ENCODE results near the gene TGFA.

Gene TGFA

DNA sequence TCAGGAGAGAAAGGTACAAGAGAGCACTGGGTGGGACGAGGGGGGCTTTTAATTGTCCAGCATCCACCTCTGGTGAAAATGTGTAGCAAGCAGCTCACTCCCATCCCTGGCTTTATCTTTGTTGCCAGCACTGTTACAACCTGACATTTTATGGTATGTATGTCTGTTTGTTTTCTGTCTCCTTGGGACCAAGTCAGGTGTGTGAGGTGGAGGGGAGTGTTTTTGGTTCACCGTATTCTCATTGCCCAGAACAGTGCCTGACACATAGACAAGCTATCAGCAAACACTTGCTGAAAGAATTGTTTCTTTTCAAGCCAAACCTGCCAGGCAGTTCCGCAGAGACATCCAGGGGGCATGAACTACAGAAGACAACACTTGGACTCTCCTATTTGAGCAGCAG is 24.7 kb downstream of the TGFA start:
- in situ Hi-C loops (cut with HindIII; ENCODE audit: low pct_unique_long_range_greater_than_20kb, low sequenced_read_pairs) = no loop called here
- no peak for TF ChIP-seq JUND (IDR thresholded peaks at IDR 0.05; ENCODE audit: low read depth)
- peak in 1 of 2 experiments; percentile 59 for DNase-seq (ENCODE audit: low read depth in 1 of 2, low spot score in 1 of 2)

GRCh38 chr2:70528276-70528675 is 25.4 kb downstream of the TGFA start:
- in situ Hi-C loops (cut with HindIII; ENCODE audit: low pct_unique_long_range_greater_than_20kb, low sequenced_read_pairs) = no loop called here

DNA sequence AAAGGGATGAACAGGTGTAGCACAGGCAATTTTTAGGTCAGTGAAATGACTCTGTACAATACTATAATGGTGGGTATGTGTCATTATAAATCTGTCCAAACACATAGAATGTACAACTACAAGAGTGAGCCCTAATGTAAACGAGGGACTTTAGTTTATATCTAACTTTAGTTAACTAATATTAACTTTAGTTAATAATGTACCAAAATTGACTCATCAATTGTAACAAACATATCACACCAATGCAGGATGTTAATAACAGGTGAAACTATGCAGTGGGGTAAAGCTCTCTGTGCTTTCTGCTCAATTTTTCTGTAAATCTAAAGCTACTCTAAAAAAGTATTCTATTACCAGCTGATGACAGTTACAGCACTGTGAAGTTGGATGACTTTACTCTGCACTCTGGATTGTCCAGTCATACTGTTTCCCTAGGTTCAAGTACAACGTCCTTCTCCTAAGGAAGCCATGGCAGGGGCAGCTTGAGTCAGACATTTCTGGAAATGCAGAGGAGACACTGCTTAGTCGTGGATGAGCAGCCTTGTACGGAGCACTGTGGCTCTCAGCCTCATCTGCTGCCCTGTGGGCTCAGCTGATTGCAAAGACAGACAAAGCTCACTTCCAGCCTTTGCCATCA is 26.1 kb downstream of the TGFA start:
- no peak for TF ChIP-seq JUND (IDR thresholded peaks at IDR 0.05; ENCODE audit: low read depth)
- no peak for DNase-seq (ENCODE audit: low read depth in 1 of 2, low spot score in 1 of 2)
- in situ Hi-C loops (cut with HindIII; ENCODE audit: low pct_unique_long_range_greater_than_20kb, low sequenced_read_pairs) = no loop called here

More at GRCh38 chr2:70528276-70528675, 25.4 kb downstream of the TGFA start:
- TF ChIP-seq JUND (IDR thresholded peaks at IDR 0.05; ENCODE audit: low read depth) = no peak
- DNase-seq (ENCODE audit: low read depth in 1 of 2, low spot score in 1 of 2) = no peak

DNA sequence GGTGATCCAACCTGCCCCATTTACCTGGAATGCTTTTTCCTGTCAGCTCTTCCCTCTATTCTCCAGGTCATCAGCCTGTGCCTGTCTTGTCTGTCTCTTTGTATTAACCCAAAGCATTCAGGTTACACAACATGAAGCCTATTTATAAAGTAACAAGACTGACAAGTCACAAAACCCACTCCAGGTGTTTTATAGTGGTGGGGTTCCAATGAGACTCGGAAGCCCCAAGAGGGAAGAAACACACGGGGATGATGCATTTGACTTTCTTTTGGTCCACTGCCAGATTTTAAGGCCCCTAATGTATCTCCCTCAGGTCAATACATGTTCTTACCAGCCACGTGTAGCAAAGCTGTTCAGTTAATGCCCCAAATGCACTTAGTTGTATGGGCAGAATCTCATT is 27.5 kb downstream of the TGFA start:
- DNase-seq (ENCODE audit: low read depth in 1 of 2, low spot score in 1 of 2) = no peak
- TF ChIP-seq JUND (IDR thresholded peaks at IDR 0.05; ENCODE audit: low read depth) = no peak

GRCh38 chr2:70525032-70525431 is 28.6 kb downstream of the TGFA start:
- no peak for TF ChIP-seq JUND (IDR thresholded peaks at IDR 0.05; ENCODE audit: low read depth)
- in situ Hi-C loops (cut with HindIII; ENCODE audit: low pct_unique_long_range_greater_than_20kb, low sequenced_read_pairs) = no loop called here
- DNase-seq (ENCODE audit: low read depth in 1 of 2, low spot score in 1 of 2) = peak in 1 of 2 experiments; percentile 42

More for the DNA sequence above, 27.5 kb downstream of the TGFA start:
- in situ Hi-C loops (cut with HindIII; ENCODE audit: low pct_unique_long_range_greater_than_20kb, low sequenced_read_pairs) = no loop called here

DNA sequence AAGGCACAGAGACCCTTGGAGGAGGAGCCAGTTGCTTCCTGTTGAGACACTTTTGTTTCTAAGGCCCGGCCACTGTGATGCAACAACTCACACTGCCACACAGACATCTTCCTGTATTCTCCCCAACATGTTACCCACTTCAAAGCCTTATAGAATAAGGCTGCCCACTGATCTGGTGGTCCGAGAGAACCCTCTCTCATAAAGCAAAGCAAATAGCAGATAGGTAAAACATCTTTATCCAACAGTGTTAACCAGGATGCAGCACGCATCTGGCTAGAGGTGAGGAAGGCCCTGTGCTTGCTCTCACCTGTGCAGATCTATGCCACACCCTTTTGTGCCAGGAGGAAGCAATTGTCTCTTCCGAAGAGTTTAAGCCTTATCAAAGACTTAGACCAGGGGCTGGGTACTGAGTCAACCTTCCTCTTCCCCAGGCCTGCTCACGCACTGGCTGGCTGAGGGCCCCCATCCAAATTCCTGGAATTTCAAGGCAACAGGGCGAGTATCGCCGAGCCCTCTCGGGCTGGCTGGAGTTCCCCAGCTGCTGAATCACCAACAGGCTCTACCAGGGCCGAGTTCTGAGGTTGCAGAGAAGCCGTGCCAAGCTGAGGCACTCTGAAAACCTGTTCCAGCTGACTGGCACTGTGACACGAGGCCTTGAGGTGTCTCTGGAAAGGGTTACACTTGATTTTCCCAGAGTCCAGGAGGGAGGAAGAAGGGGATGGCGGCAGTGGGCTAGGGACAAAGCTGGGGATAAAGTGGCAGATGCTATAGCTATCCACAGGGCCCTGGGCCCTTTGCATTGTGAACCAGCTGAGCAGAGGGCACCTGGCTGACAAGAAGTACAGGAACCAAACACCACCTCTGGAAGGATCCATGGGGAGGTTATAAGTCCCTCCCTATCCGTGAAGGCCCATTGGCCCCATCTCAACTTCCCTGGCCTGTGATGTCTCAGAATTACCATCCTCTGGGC is 29.3 kb downstream of the TGFA start:
- in situ Hi-C loops (cut with HindIII; ENCODE audit: low pct_unique_long_range_greater_than_20kb, low sequenced_read_pairs) = no loop called here
- peak; percentile 36 to 68 for DNase-seq (ENCODE audit: low read depth in 1 of 2, low spot score in 1 of 2)
- TF ChIP-seq JUND (IDR thresholded peaks at IDR 0.05; ENCODE audit: low read depth) = no peak

GRCh38 chr2:70523672-70523995 is 30.0 kb downstream of the TGFA start:
- no peak for DNase-seq (ENCODE audit: low read depth in 1 of 2, low spot score in 1 of 2)
- no peak for TF ChIP-seq JUND (IDR thresholded peaks at IDR 0.05; ENCODE audit: low read depth)
- in situ Hi-C loops (cut with HindIII; ENCODE audit: low pct_unique_long_range_greater_than_20kb, low sequenced_read_pairs) = no loop called here

- DNase-seq (ENCODE audit: low read depth in 1 of 2, low spot score in 1 of 2) = no peak
- in situ Hi-C loops (cut with HindIII; ENCODE audit: low pct_unique_long_range_greater_than_20kb, low sequenced_read_pairs) = no loop called here
- no peak for TF ChIP-seq JUND (IDR thresholded peaks at IDR 0.05; ENCODE audit: low read depth)
Observed at GRCh38 chr2:70522627-70523026, 31.0 kb downstream of the TGFA start.

- TF ChIP-seq JUND (IDR thresholded peaks at IDR 0.05; ENCODE audit: low read depth) = no peak
- DNase-seq (ENCODE audit: low read depth in 1 of 2, low spot score in 1 of 2) = no peak
- in situ Hi-C loops (cut with HindIII; ENCODE audit: low pct_unique_long_range_greater_than_20kb, low sequenced_read_pairs) = no loop called here
Observed at GRCh38 chr2:70520825-70521224, 32.8 kb downstream of the TGFA start.

- in situ Hi-C loops (cut with HindIII; ENCODE audit: low pct_unique_long_range_greater_than_20kb, low sequenced_read_pairs) = no loop called here
- TF ChIP-seq JUND (IDR thresholded peaks at IDR 0.05; ENCODE audit: low read depth) = no peak
- DNase-seq (ENCODE audit: low read depth in 1 of 2, low spot score in 1 of 2) = no peak
Observed at GRCh38 chr2:70519453-70519852, 34.2 kb downstream of the TGFA start.

GRCh38 chr2:70518557-70518956 is 35.1 kb downstream of the TGFA start:
- no peak for DNase-seq (ENCODE audit: low read depth in 1 of 2, low spot score in 1 of 2)
- TF ChIP-seq JUND (IDR thresholded peaks at IDR 0.05; ENCODE audit: low read depth) = no peak
- in situ Hi-C loops (cut with HindIII; ENCODE audit: low pct_unique_long_range_greater_than_20kb, low sequenced_read_pairs) = no loop called here

GRCh38 chr2:70517804-70518203 is 35.8 kb downstream of the TGFA start:
- in situ Hi-C loops (cut with HindIII; ENCODE audit: low pct_unique_long_range_greater_than_20kb, low sequenced_read_pairs) = no loop called here
- no peak for DNase-seq (ENCODE audit: low read depth in 1 of 2, low spot score in 1 of 2)
- TF ChIP-seq JUND (IDR thresholded peaks at IDR 0.05; ENCODE audit: low read depth) = no peak

DNA sequence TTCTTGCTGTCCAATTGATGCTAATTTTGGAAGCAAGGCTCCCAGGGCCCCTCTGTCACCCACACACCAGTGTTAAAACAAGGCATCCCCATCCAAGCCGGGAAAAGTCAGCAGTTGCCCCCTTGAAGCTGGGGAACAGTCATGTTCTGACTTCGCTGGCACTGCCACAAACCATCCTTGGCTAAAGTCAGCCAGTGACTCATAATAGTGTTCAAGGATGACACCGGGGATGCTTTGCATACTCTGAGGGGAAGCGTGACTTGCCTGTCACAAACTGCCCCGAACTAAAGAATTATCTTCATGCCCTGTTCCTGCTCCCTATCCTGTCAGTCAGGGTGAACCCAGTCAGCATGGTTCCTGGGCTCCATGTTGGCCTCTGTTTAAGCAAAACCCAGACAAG is 37.0 kb downstream of the TGFA start:
- in situ Hi-C loops (cut with HindIII; ENCODE audit: low pct_unique_long_range_greater_than_20kb, low sequenced_read_pairs) = no loop called here
- TF ChIP-seq JUND (IDR thresholded peaks at IDR 0.05; ENCODE audit: low read depth) = no peak
- no peak for DNase-seq (ENCODE audit: low read depth in 1 of 2, low spot score in 1 of 2)

Data from T47D (cell line).